BJ (cell line): ENCODE results near the gene NELFA. TPM values are rescaled to one million over a fixed set of nuclear protein-coding genes. Genes with fewer than 3 reads are reported as not detected.

Source experiments
- CTCF ChIA-PET: fragments of 350-600 bp; formaldehyde crosslinking; extraction: SDS; loops from one replicate; lab custom pipeline; 2021; ENCODE audit warnings: antibody characterized with exemption, inconsistent platforms; lab: Yijun Ruan, JAX
- POLR2A ChIA-PET: fragments of 300-600 bp; sonication (Branson Sonifier 250); formaldehyde crosslinking; extraction: SDS; loops from one replicate; lab custom pipeline; 2021; ENCODE audit warnings: antibody characterized with exemption; lab: Charles Lee
- DNase-seq: peaks from one replicate; pipeline ENCODE4 v3.0.0-alpha.2; 2011; ENCODE audit warnings: low read depth
- H3K27me3 ChIP-seq: 2 replicates; pipeline ENCODE4 v1.6.0; 2011; ENCODE audit warnings: low read length; ENCODE audit not compliant: control insufficient read depth, insufficient read depth
- H3K36me3 ChIP-seq: 2 replicates; pipeline ENCODE4 v1.5.1; 2011; ENCODE audit warnings: low read length; ENCODE audit not compliant: control insufficient read depth, insufficient read depth
- H3K4me3 ChIP-seq: 2 replicates; pipeline ENCODE4 v1.5.1; 2011; ENCODE audit warnings: low read depth, mild to moderate bottlenecking, control low read depth, low read length
- polyA plus RNA-seq: library from polyadenylated mRNA; depleted of rRNA; stranded (reverse); fragments of >200 nt; gene quantifications from 2 replicates; pipeline ENCODE4 v1.2.3, GENCODE V29; 2011
- TF ChIP-seq, protein P1 (sequence below): IDR thresholded peaks from 2 replicates; pipeline ENCODE4 v1.5.1; 2011; ENCODE audit warnings: low read depth, mild to moderate bottlenecking, control low read depth, inconsistent platforms, low read length, moderate library complexity; ENCODE audit not compliant: insufficient read depth

NELFA gene
- polyA plus RNA-seq, 1 experiment, result 12.8 TPM

DNA sequence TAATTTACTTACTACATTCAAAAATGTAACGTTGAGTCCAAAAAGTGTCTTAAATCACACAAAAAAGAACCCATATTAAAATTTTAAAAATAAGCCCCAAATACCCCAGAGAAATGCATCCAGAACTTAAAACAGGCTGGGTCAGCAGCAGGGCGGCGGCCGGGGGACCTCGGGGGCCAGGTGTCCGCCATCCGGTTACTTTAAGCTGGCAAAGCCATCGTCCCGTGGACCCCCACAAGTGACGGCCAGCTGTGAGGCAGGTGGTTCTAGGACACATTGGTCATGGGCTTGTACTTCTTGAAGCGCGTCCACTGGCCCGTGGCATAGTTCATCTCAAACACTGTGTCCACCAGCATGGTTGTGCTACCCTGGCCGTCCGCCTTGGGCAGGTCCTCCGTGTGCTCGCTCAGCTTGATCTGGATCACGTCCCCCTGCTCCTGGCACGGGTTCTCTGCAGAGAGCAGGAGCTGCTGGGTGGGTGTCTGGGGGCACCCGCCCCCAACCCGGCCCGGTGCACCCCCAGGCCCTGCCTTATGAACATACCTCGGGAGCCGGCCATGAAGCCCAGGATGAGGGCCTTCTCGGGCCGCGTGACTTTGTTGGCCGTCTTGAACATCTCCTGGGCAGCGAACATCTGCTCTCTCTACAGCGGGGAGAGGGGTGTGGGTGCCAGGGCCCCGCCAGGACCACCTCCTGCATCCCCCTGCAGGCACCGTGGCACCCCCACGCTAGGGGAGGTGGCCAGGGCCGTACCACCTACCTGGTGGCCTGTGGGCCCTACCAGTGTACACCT lies 25.5 kb downstream of the NELFA start:
- Histone ChIP-seq H3K4me3 (no peak overlapping the region), H3K27me3 (no peaks in the 10 kb centered on the region), H3K36me3 (peaks cover 49% of the 10 kb centered on the region)
- CTCF ChIA-PET, result interaction anchor here (1.3 kb wide), 1 partner anchor 25 kb away, joined by 4 read pairs; no protein-coding TSS in a partner anchor
- POLR2A ChIA-PET, result no interaction called here
- TF ChIP-seq, protein P1, sequence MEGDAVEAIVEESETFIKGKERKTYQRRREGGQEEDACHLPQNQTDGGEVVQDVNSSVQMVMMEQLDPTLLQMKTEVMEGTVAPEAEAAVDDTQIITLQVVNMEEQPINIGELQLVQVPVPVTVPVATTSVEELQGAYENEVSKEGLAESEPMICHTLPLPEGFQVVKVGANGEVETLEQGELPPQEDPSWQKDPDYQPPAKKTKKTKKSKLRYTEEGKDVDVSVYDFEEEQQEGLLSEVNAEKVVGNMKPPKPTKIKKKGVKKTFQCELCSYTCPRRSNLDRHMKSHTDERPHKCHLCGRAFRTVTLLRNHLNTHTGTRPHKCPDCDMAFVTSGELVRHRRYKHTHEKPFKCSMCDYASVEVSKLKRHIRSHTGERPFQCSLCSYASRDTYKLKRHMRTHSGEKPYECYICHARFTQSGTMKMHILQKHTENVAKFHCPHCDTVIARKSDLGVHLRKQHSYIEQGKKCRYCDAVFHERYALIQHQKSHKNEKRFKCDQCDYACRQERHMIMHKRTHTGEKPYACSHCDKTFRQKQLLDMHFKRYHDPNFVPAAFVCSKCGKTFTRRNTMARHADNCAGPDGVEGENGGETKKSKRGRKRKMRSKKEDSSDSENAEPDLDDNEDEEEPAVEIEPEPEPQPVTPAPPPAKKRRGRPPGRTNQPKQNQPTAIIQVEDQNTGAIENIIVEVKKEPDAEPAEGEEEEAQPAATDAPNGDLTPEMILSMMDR, result no peak
- DNase-seq, result no peak

DNA sequence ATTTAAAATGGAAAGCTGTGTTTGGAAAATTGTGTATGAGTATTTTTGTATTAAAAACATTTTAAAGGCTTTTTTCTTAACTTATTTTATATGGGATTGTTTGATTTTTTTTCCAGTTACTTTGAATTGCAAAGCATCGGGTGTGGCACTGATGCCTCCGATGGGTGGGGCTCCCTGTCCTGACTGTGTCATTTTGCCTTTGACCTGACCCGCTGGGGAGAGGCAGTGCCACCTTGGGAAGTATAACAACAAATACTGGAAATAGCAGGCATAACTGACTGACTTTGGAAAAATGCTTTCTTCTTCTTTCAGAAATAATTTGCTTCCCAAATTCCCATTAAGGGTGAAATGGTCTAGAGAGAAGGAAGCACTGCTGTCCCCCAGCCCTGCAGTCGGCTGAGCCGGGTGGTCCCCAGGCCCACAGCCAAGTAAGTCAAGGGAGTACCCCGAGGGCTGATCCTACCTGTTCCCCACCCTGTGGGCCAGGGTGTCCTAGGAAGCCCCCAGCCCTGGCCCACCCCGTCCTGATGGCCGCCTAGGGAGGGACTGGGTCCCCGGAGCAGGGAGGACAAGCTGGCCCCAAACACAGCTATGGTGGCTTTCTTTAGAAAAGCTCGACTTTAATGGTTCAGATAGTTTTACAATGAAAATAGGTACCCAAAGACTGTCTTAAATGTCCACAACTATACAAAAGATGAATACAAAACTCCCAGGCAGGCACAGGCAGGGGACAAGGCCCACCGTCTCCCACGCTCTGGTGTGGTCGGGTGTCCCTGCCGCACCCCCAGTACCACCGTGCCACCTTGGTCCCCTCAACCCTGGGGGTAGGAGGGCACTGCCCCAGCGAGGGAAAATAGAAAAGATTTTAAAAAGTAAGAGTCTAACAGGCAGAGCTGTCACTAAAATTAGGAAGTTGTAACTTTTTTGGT lies 26.4 kb downstream of the NELFA start:
- H3K36me3 ChIP-seq, result peaks cover 49% of the 10 kb centered on the region
- CTCF ChIA-PET, result no interaction called here

DNA sequence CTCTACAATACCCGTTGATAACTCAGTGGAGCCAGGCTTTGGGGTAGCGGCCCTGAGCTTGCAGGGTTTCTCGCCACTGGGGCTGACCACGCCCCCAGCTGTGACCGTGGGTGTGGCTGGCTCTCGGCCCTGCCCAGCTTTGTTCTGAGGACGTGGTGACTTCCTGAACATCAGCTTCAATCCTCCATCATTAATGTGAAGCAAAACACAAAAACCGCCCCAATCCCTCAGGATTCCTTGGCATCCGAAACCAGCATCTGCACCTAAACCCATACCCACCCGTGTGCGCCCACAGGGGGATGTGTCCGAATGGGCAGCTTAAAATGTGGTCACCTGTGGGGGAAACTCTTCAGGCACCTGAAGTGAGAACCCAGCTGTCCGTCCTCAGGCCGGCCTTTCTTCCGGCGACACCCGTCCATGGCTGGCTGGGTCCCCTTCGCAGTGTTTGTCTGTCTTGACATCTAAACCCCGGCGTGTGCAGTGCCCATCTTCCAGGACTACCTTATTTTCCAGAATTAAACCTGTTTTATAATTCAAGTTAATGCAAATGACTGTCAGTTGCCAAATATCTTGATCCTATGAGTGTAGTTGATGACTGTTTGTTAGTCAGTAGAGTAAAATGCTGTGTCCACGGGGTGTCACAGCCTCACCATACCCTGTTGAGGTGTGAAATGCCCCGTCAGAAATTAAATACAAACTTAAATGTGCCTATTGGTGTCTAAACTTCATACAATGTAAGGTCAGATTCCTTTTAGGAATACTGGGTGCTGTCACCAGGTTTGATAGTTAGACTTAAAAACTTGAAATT lies 27.3 kb downstream of the NELFA start:
- ChIA-PET POLR2A (no interaction called here), CTCF (interaction anchor here (0.7 kb wide), 1 partner anchor 9 kb away, joined by 4 read pairs; no protein-coding TSS in a partner anchor)
- DNase-seq, result no peak
- H3K36me3 ChIP-seq, result peaks cover 47% of the 10 kb centered on the region
- TF ChIP-seq, protein P1, result no peak
- no peaks in the 10 kb centered on the region for H3K27me3 ChIP-seq
- no peak overlapping the region for H3K4me3 ChIP-seq

More for the DNA sequence above, 26.4 kb downstream of the NELFA start:
- no peak for DNase-seq
- no peaks in the 10 kb centered on the region for H3K27me3 ChIP-seq
- TF ChIP-seq, protein P1, result no peak
- no peak overlapping the region for H3K4me3 ChIP-seq
- POLR2A ChIA-PET, result no interaction called here

DNA sequence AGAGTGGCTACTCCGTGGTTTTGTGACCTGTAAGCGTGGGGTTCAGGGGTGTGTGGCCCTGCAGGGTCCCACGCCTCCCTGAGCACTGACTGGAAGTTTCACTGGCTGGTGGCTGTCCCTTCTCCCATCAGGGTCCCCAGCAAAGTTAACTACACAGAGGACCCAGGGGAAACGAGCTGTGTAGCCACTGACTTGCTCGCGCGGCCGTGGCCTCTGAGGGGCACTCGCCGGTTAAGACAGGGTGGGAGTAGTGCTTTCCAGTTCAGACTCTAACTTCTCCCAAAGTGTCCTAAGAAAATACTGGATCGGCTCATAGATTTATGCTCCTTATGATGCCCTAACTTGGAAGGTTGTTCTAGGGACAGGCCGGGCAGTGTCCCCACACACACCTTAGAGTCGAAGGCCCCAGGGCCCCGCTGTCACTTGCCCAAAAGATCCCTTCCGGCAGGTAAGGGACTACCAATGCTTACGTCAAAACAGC lies 28.2 kb downstream of the NELFA start:
- POLR2A ChIA-PET, result no interaction called here
- Histone ChIP-seq H3K27me3 (no peaks in the 10 kb centered on the region), H3K36me3 (peaks cover 45% of the 10 kb centered on the region), H3K4me3 (no peak overlapping the region)
- DNase-seq, result no peak
- TF ChIP-seq, protein P1, result no peak
- CTCF ChIA-PET, result no interaction called here
